ENCODE results near the gene IPCEF1. TPM values are rescaled to one million over a fixed set of nuclear protein-coding genes. Genes with fewer than 3 reads are reported as not detected.

Gene IPCEF1
- total and polyA plus RNA-seq, 7 donors: 0.03 to 0.46 (median 0.24) TPM

DNA sequence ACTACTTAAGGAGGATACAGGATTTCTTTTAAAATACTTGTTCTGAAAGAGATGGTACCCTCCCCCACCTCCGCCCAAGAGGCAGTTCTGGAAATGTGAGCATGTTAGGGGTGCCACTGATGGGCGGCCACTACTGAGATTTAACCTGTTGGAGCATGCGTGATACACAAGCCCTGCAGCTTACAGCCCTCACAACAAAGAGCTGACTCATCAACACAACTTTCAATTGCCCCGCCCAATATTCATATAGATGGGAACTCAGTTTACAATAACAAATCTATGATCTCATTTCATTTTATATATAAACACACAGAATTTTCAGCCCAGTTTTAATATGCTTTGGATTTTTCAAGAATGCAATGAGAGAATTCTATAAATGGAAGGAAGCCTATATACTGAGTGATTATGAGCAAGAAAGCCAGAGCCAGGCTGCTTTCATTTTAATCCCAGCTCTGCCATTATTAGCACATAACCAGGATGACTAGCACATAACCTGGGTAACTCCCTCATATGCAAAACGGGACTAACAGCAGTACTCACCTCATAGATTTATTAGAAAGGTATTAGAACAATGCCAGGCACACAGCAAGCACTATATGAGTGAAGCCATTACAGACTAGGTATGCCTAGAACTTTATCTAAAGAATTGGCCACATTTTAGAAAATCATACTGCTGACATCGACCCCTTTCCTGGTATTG is 45.6 kb upstream of the IPCEF1 start:
- Histone ChIP-seq H3K27ac (no peak overlapping the region), H3K36me3 (ENCODE audit: insufficient read depth in 1 of 2, low read depth in 1 of 2) (peaks cover 6 to 7% of the 10 kb centered on the region in 2 donors), H3K27me3 (ENCODE audit: insufficient read depth in 3 of 3, low read length in 2 of 3) (no peaks in the 10 kb centered on the region), H3K4me3 (no peak overlapping the region), H3K4me1 (no peaks in the 10 kb centered on the region), H3K9me3 (no peaks in the 10 kb centered on the region)
- DNase-seq (no peak), ATAC-seq (no peak)
- TF ChIP-seq, protein P1, sequence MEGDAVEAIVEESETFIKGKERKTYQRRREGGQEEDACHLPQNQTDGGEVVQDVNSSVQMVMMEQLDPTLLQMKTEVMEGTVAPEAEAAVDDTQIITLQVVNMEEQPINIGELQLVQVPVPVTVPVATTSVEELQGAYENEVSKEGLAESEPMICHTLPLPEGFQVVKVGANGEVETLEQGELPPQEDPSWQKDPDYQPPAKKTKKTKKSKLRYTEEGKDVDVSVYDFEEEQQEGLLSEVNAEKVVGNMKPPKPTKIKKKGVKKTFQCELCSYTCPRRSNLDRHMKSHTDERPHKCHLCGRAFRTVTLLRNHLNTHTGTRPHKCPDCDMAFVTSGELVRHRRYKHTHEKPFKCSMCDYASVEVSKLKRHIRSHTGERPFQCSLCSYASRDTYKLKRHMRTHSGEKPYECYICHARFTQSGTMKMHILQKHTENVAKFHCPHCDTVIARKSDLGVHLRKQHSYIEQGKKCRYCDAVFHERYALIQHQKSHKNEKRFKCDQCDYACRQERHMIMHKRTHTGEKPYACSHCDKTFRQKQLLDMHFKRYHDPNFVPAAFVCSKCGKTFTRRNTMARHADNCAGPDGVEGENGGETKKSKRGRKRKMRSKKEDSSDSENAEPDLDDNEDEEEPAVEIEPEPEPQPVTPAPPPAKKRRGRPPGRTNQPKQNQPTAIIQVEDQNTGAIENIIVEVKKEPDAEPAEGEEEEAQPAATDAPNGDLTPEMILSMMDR (IDR thresholded peaks at IDR 0.05): no peak
- intact Hi-C loops (cut with DNase I): no loop called here
- WGBS, 3 donors: 96 to 98% (median 97%) methylated on average over 6 of the region's 6 CpGs

DNA sequence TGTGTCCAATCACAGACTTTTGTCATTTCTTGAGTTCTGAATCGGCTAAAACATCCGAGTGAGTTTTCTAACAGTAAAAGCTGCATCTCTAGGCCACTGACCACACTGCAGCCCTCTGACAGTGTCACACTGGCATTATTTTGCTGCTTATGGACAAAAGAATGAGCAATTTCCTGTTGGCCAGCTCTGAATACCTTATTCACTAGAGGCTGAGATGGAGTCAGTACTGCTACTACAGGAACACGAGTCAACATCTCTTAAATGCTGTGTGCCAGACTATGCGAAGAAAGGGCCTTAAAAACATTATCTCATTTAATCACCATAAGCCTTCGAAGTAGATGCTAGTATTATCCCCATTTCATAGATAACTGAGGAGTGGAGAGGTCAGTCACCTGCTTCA is 42.5 kb upstream of the IPCEF1 start:
- Histone ChIP-seq H3K4me1 (no peaks in the 10 kb centered on the region), H3K27me3 (ENCODE audit: insufficient read depth in 3 of 3, low read length in 2 of 3) (no peaks in the 10 kb centered on the region), H3K4me3 (no peak overlapping the region), H3K27ac (no peak overlapping the region), H3K9me3 (no peaks in the 10 kb centered on the region), H3K36me3 (ENCODE audit: insufficient read depth in 1 of 2, low read depth in 1 of 2) (peaks cover 0 to 4% of the 10 kb centered on the region in 2 donors)
- DNase-seq (no peak), ATAC-seq (no peak)
- intact Hi-C loops (cut with DNase I): no loop called here
- TF ChIP-seq, protein P1 (IDR thresholded peaks at IDR 0.05): no peak
- 73 to 86% (median 85%) methylated on average over 5 of the region's 5 CpGs for WGBS, 3 donors

DNA sequence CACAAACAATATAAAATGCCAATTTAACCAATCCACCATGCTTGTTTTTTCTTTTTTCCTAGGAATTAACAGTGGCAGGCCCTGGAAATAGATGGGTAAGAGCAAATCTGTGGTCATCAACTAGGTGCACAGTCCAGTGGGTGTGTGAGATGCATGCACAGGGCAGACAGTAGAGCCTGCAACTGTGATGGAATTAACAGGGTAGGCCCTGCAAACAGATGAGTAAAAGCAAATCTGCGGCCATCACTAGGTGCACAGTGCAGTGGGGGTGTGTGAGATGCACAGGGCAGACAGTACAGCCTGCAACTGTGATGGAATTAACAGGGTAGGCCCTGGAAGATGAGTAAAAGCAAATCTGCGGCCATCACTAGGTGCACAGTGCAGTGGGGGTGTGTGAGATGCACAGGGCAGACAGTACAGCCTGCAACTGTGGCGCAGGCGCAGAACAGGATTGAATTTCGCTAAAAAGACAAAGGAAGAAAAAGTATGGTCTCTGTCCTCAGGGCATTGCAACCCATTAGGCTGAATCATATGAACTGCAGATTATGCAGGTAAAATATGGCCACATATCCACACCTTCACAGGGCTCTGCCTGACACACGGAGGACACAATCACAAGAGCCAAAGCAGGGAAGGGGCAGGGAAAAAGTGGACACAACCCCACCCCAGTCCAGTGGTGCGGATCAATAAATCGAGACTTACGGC is 41.0 kb upstream of the IPCEF1 start:
- H3K4me3 ChIP-seq: no peak overlapping the region
- H3K4me1 ChIP-seq: no peaks in the 10 kb centered on the region
- TF ChIP-seq, protein P1 (IDR thresholded peaks at IDR 0.05): no peak
- H3K36me3 ChIP-seq (ENCODE audit: insufficient read depth in 1 of 2, low read depth in 1 of 2): peaks cover 0 to 4% of the 10 kb centered on the region in 2 donors
- H3K9me3 ChIP-seq: no peaks in the 10 kb centered on the region
- H3K27me3 ChIP-seq (ENCODE audit: insufficient read depth in 3 of 3, low read length in 2 of 3): no peaks in the 10 kb centered on the region
- DNase-seq: no peak
- H3K27ac ChIP-seq: no peak overlapping the region
- ATAC-seq: no peak
- 93 to 98% (median 98%) methylated on average over 9 of the region's 9 CpGs for WGBS, 3 donors
- intact Hi-C loops (cut with DNase I): no loop called here

DNA sequence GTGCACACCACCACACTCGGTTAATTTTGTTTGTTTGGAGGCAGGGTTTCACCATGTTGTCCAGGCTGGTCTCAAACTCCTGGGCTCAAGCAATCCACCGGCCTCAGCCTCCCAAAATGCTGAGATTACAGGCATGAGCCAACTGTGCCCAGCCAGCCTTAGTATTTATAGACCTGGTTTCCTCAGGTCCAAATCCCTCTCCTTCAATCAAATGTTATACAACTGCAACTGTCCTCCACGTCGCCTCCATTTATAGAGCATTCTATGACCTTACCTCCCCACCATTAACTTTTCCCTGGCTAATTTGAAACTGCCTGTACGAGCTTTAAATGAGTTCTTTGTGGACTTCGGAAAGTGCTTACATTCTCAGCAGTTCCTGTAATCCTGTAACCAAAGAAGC is 39.3 kb upstream of the IPCEF1 start:
- H3K4me3 ChIP-seq: no peak overlapping the region
- H3K36me3 ChIP-seq (ENCODE audit: insufficient read depth in 1 of 2, low read depth in 1 of 2): peaks cover 0 to 4% of the 10 kb centered on the region in 2 donors
- H3K27me3 ChIP-seq (ENCODE audit: insufficient read depth in 3 of 3, low read length in 2 of 3): no peaks in the 10 kb centered on the region
- no peak for ATAC-seq
- H3K4me1 ChIP-seq: no peaks in the 10 kb centered on the region
- no peak for DNase-seq
- intact Hi-C loops (cut with DNase I): no loop called here
- TF ChIP-seq, protein P1 (IDR thresholded peaks at IDR 0.05): no peak
- WGBS, 3 donors: 45 to 54% (median 47%) methylated on average over 6 of the region's 6 CpGs
- no peak overlapping the region for H3K27ac ChIP-seq
- no peaks in the 10 kb centered on the region for H3K9me3 ChIP-seq
